ENCODE data around the gene SCYL2. TPM values are rescaled to one million over a fixed set of nuclear protein-coding genes. Genes with fewer than 3 reads are reported as not detected.

Gene SCYL2
- total and polyA plus RNA-seq, 2 of the 13 experiments (the other 11 are each of a cell fraction or from before 2014, with no cell fraction given) = 11.4 to 28.8 TPM

DNA sequence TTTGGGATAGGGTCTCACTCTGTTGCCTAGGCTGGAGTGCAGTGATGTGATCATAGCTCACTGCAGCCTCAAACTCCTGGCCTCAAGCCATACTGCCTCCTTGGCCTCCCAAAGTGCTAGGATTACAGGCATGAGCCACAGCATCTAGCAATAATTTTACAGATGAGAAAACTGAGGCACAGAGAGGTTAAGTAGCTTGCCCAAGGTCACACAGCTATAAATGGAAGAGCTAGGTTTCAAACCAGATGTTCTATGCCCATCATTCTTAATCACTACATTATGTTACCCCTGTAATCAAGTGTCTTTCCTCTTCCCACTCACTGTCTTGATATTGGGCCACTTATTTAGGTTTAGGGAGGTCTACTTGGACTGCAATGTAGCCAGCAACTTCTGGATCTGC, 93.5 kb downstream of the SCYL2 start:
- ChIA-PET POLR2A (no interaction called here), CTCF (ENCODE audit: low intra/inter-chr PET ratio, low total read pairs) (no interaction called here)
- H3K4me3 ChIP-seq (replicated peaks in 1 of 3; ENCODE audit: insufficient read depth in 1 of 3, low read depth in 2 of 3, low read length in 3 of 3) = no peak overlapping the region
- H3K4me2 ChIP-seq (ENCODE audit: low read depth, low read length) = no peak overlapping the region
- no peak overlapping the region for H3K9ac ChIP-seq (ENCODE audit: insufficient read depth, low read depth, low read length)
- FAIRE-seq (no peak), DNase-seq (ENCODE audit: low spot score) (no peak), ATAC-seq (no peak)
- intact Hi-C loops (cut with micrococcal nuclease; ENCODE audit: unreplicated experiment) = no loop called here
- H3K27me3 ChIP-seq (ENCODE audit: control insufficient read depth in 1 of 2, insufficient read depth in 2 of 2, low read length in 2 of 2) = peaks cover 2 to 9% of the 10 kb centered on the region in 2 experiments; a peak in 1 of 5 replicates
- no peaks in the 10 kb centered on the region for H4K20me1 ChIP-seq (ENCODE audit: insufficient read depth, low read length)
- H3K79me2 ChIP-seq (ENCODE audit: insufficient read depth, low read length) = no peaks in the 10 kb centered on the region
- no peak overlapping the region for H2AFZ ChIP-seq (ENCODE audit: low read length)
- no peak overlapping the region for H3K27ac ChIP-seq (ENCODE audit: extremely low read length, insufficient read depth, low read length)
- in situ Hi-C loops (cut with HindIII; ENCODE audit: extremely low pct_ligation_motif_present, low pct_unique_long_range_greater_than_20kb) = no loop called here
- no peaks in the 10 kb centered on the region for H3K9me3 ChIP-seq (ENCODE audit: low read length)
- 0 out of 2 replicates have a peak, but pooled peaks cover 11% of the 10 kb centered on the region for H3K4me1 ChIP-seq (ENCODE audit: insufficient read depth, low read length)
- BruUV-seq (replicated peaks) = no TSS peak
- TF ChIP-seq ZNF768 (CRISPR knock-in tag; IDR thresholded peaks at IDR 0.05) (peak; percentile 52; the same call in 1 of the 2 replicates), TIGD3 (CRISPR knock-in tag; IDR thresholded peaks at IDR 0.05; ENCODE audit: borderline replicate concordance) (no peak)
- no peaks in the 10 kb centered on the region for H3K36me3 ChIP-seq (replicated peaks in 1 of 2; ENCODE audit: control insufficient read depth in 1 of 2, insufficient read depth in 2 of 2, low read length in 2 of 2)

DNA sequence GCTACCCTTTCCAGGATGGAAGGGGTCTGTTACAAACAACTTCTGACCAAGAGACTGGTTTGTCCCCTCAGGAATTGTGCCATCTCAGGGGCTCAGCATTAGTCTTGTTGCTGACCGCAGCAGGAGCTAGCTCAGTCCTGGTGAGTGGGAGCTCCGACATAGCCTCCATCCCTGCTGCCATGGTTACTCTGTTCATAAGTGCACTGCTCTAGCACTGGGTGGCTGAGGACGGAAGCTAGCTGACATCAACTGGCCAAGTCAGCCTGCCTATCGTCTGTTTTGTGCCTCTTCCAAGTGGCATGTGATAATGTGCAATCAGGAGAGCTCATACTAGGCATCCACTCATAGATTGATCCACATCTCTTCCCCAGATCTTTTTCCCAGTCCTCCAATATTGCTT, 97.3 kb downstream of the SCYL2 start:
- Histone ChIP-seq H3K9me3 (ENCODE audit: low read length) (no peaks in the 10 kb centered on the region), H3K9ac (ENCODE audit: insufficient read depth, low read depth, low read length) (no peak overlapping the region), H3K79me2 (ENCODE audit: insufficient read depth, low read length) (no peaks in the 10 kb centered on the region), H3K27ac (ENCODE audit: extremely low read length, insufficient read depth, low read length) (no peak overlapping the region), H2AFZ (ENCODE audit: low read length) (no peak overlapping the region), H3K4me2 (ENCODE audit: low read depth, low read length) (no peak overlapping the region), H3K4me1 (ENCODE audit: insufficient read depth, low read length) (no peaks in the 10 kb centered on the region), H4K20me1 (ENCODE audit: insufficient read depth, low read length) (no peaks in the 10 kb centered on the region), H3K27me3 (ENCODE audit: control insufficient read depth in 1 of 2, insufficient read depth in 2 of 2, low read length in 2 of 2) (no peaks in the 10 kb centered on the region), H3K36me3 (replicated peaks in 1 of 2; ENCODE audit: control insufficient read depth in 1 of 2, insufficient read depth in 2 of 2, low read length in 2 of 2) (no peaks in the 10 kb centered on the region), H3K4me3 (replicated peaks in 1 of 3; ENCODE audit: insufficient read depth in 1 of 3, low read depth in 2 of 3, low read length in 3 of 3) (no peak overlapping the region)
- BruUV-seq (replicated peaks) = no TSS peak
- POLR2A ChIA-PET = no interaction called here
- CTCF ChIA-PET (ENCODE audit: low intra/inter-chr PET ratio, low total read pairs) = no interaction called here
- DNase-seq (ENCODE audit: low spot score) (no peak), ATAC-seq (no peak), FAIRE-seq (no peak)
- in situ Hi-C loops (cut with HindIII; ENCODE audit: extremely low pct_ligation_motif_present, low pct_unique_long_range_greater_than_20kb) (no loop called here), intact Hi-C loops (cut with micrococcal nuclease; ENCODE audit: unreplicated experiment) (no loop called here)
- WGBS (ENCODE audit: low lambda C conversion rate) = 17% methylated on average over 1 of the region's 4 CpGs
- TF ChIP-seq THAP9 (CRISPR knock-in tag; IDR thresholded peaks at IDR 0.05; ENCODE audit: borderline replicate concordance) (no peak), ZBTB26 (CRISPR knock-in tag; IDR thresholded peaks at IDR 0.05; ENCODE audit: borderline replicate concordance) (no peak), ZNF782 (CRISPR knock-in tag; IDR thresholded peaks at IDR 0.05; ENCODE audit: borderline replicate concordance) (no peak), REL (CRISPR knock-in tag; conservative IDR thresholded peaks at IDR 0.05) (no peak), ZNF709 (CRISPR knock-in tag; IDR thresholded peaks at IDR 0.05) (no peak), TCF12 (IDR thresholded peaks at IDR 0.05) (no peak), TCF12 (CRISPR knock-in tag; IDR thresholded peaks at IDR 0.05) (no peak), FOXM1 (CRISPR knock-in tag; IDR thresholded peaks at IDR 0.05) (no peak), MIER3 (CRISPR knock-in tag; IDR thresholded peaks at IDR 0.05; ENCODE audit: borderline replicate concordance) (no peak), PHF5A (CRISPR knock-in tag; IDR thresholded peaks at IDR 0.05; ENCODE audit: low read depth, unreplicated experiment) (no peak)
- TF ChIP-seq, protein P1, sequence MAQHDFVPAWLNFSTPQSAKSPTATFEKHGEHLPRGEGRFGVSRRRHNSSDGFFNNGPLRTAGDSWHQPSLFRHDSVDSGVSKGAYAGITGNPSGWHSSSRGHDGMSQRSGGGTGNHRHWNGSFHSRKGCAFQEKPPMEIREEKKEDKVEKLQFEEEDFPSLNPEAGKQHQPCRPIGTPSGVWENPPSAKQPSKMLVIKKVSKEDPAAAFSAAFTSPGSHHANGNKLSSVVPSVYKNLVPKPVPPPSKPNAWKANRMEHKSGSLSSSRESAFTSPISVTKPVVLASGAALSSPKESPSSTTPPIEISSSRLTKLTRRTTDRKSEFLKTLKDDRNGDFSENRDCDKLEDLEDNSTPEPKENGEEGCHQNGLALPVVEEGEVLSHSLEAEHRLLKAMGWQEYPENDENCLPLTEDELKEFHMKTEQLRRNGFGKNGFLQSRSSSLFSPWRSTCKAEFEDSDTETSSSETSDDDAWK (CRISPR knock-in tag; IDR thresholded peaks at IDR 0.05) = no peak

All from HepG2 (cell line).